SK-N-MC (cell line): ENCODE data around the gene ATXN1.

Experiments used
- DNase-seq: peaks from one replicate; pipeline ENCODE4 v3.0.0-alpha.2; 2011; ENCODE audit warnings: low read depth, low spot score
- H3K27ac ChIP-seq: fragments of 200-600 bp; sonication (generic); 2 replicates; pipeline ENCODE4 v1.5.1; 2016; ENCODE audit warnings: mixed run types
- H3K36me3 ChIP-seq: fragments of 200-600 bp; sonication (generic); 2 replicates; pipeline ENCODE4 v1.6.1; 2017; ENCODE audit warnings: antibody characterized with exemption, low read length, mixed read lengths; ENCODE audit not compliant: insufficient read depth
- H3K4me3 ChIP-seq: fragments of 200-600 bp; sonication (generic); 2 replicates; pipeline ENCODE4 v1.5.1; 2016
- H3K9ac ChIP-seq: fragments of 200-600 bp; sonication (generic); 2 replicates; pipeline ENCODE4 v1.8.0; 2017; ENCODE audit warnings: mixed run types, mixed read lengths; ENCODE audit not compliant: insufficient read length
- H3K9me3 ChIP-seq: fragments of 200-600 bp; sonication (generic); 2 replicates; pipeline ENCODE4 v1.6.1; 2017; ENCODE audit warnings: low read depth, mild to moderate bottlenecking, antibody characterized with exemption, low read length, moderate library complexity, mixed read lengths
- EZH2 ChIP-seq: fragments of 200-600 bp; sonication (generic); IDR thresholded peaks from one replicate; pipeline ENCODE4 v1.6.1; 2017; ENCODE audit warnings: antibody characterized with exemption
- FOXP2 ChIP-seq: optimal IDR thresholded peaks from 2 replicates; pipeline ENCODE3; 2011; ENCODE audit warnings: mild to moderate bottlenecking, moderate library complexity; ENCODE audit not compliant: insufficient read depth; ENCODE audit errors: extremely low read length, control extremely low read depth
- POLR2AphosphoS5 ChIP-seq: IDR thresholded peaks from 2 replicates; pipeline ENCODE4 v1.6.1; 2012; ENCODE audit warnings: mild to moderate bottlenecking, low read depth, low read length, borderline replicate concordance

The ATXN1 gene

GRCh38 chr6:16773362-16773761 lies 12.1 kb upstream of the ATXN1 start:
- Histone ChIP-seq H3K36me3 (no peaks in the 10 kb centered on the region), H3K4me3 (no peak overlapping the region), H3K9me3 (no peaks in the 10 kb centered on the region), H3K27ac (no peak overlapping the region), H3K9ac (no peak overlapping the region)
- no peak for TF ChIP-seq POLR2AphosphoS5
- no peak for TF ChIP-seq FOXP2
- TF ChIP-seq EZH2 = no peak
- no peak for DNase-seq

- TF ChIP-seq EZH2 (no peak), FOXP2 (no peak), POLR2AphosphoS5 (no peak)
- Histone ChIP-seq H3K4me3 (peak overlapping the region; percentile 16; the same call in 1 of the 2 replicates), H3K9me3 (no peaks in the 10 kb centered on the region), H3K27ac (no peak overlapping the region), H3K36me3 (no peaks in the 10 kb centered on the region), H3K9ac (no peak overlapping the region)
- no peak for DNase-seq
These were observed 9.7 kb upstream of the ATXN1 start for GRCh38 chr6:16770701-16771569.

GRCh38 chr6:16769986-16770376 lies 8.7 kb upstream of the ATXN1 start:
- no peak overlapping the region for H3K27ac ChIP-seq
- no peak for DNase-seq
- no peaks in the 10 kb centered on the region for H3K9me3 ChIP-seq
- H3K9ac ChIP-seq = no peak overlapping the region
- TF ChIP-seq FOXP2 = no peak
- TF ChIP-seq EZH2 = no peak
- TF ChIP-seq POLR2AphosphoS5 = no peak
- H3K36me3 ChIP-seq = no peaks in the 10 kb centered on the region
- no peak overlapping the region for H3K4me3 ChIP-seq

GRCh38 chr6:16769131-16769985 lies 8.1 kb upstream of the ATXN1 start:
- Histone ChIP-seq H3K27ac (peak overlapping the region; percentile 17; the same call in 1 of the 2 replicates), H3K4me3 (peak overlapping the region; percentile 31; the same call in 1 of the 2 replicates), H3K9me3 (no peaks in the 10 kb centered on the region), H3K9ac (no peak overlapping the region), H3K36me3 (no peaks in the 10 kb centered on the region)
- no peak; the same call in 1 of the 2 replicates for TF ChIP-seq POLR2AphosphoS5
- TF ChIP-seq EZH2 = no peak
- no peak for TF ChIP-seq FOXP2
- no peak for DNase-seq

GRCh38 chr6:16768477-16768830 lies 7.2 kb upstream of the ATXN1 start:
- TF ChIP-seq POLR2AphosphoS5 (no peak), FOXP2 (no peak), EZH2 (no peak)
- Histone ChIP-seq H3K36me3 (no peaks in the 10 kb centered on the region), H3K9ac (no peak overlapping the region), H3K9me3 (no peaks in the 10 kb centered on the region), H3K4me3 (no peak overlapping the region), H3K27ac (no peak overlapping the region)
- DNase-seq = no peak

GRCh38 chr6:16767765-16768476 lies 6.7 kb upstream of the ATXN1 start:
- TF ChIP-seq POLR2AphosphoS5 = no peak
- no peak for TF ChIP-seq EZH2
- TF ChIP-seq FOXP2 = no peak
- Histone ChIP-seq H3K27ac (no peak overlapping the region), H3K4me3 (no peak overlapping the region), H3K36me3 (no peaks in the 10 kb centered on the region), H3K9ac (no peak overlapping the region), H3K9me3 (no peaks in the 10 kb centered on the region)
- DNase-seq = no peak

- DNase-seq = no peak
- Histone ChIP-seq H3K9me3 (no peaks in the 10 kb centered on the region), H3K27ac (no peak overlapping the region), H3K36me3 (no peaks in the 10 kb centered on the region), H3K9ac (no peak overlapping the region), H3K4me3 (no peak overlapping the region)
- no peak for TF ChIP-seq FOXP2
- TF ChIP-seq POLR2AphosphoS5 = no peak
- TF ChIP-seq EZH2 = no peak
These were observed 5.8 kb upstream of the ATXN1 start for GRCh38 chr6:16766836-16767745.
